HG03432 (cell line): ENCODE measurements around the gene FOS.
A peak's percentile ranks its signal among the peaks of the same experiment; 100 is the strongest.
"Not testable (repeated sequence)": the region's sequence is repeated elsewhere in the genome, so short reads cannot be mapped to it uniquely, and the experiment has no call there.

Experiments
- ATAC-seq: cut with Tn5 transposase; IDR thresholded peaks from one replicate; pipeline ENCODE4 v1.9.1; 2021; ENCODE audit warnings: mild to moderate bottlenecking, moderate library complexity; ENCODE audit not compliant: unreplicated experiment

Gene FOS

GRCh38 chr14:75278422-75279152 is at the start of gene FOS:
Gene FOS, plus strand, starts transcription at chr14:75278828. Its CDS starts 155 bp downstream, at chr14:75278983.
- ATAC-seq = peak; percentile 78

- ATAC-seq = no peak
Measured at GRCh38 chr14:75229661-75230139, 48.9 kb upstream of the FOS start.

- ATAC-seq = peak; percentile 74
Measured at GRCh38 chr14:75230140-75230792, 48.4 kb upstream of the FOS start.

- no peak for ATAC-seq
Measured at GRCh38 chr14:75231320-75231719, 47.3 kb upstream of the FOS start.

GRCh38 chr14:75232191-75232590 is 46.4 kb upstream of the FOS start:
- ATAC-seq = no peak

GRCh38 chr14:75232597-75232996 is 46.0 kb upstream of the FOS start:
- no peak for ATAC-seq

- ATAC-seq = no peak
Measured at GRCh38 chr14:75234173-75235115, 44.2 kb upstream of the FOS start.

- ATAC-seq = not testable (repeated sequence)
Measured at GRCh38 chr14:75235198-75235597, 43.4 kb upstream of the FOS start.

- ATAC-seq = no peak
Measured at GRCh38 chr14:75236467-75236866, 42.2 kb upstream of the FOS start.

- no peak for ATAC-seq
Measured at GRCh38 chr14:75236901-75237419, 41.7 kb upstream of the FOS start.

GRCh38 chr14:75238756-75239455 is 39.7 kb upstream of the FOS start:
- ATAC-seq = no peak

GRCh38 chr14:75240781-75241180 is 37.8 kb upstream of the FOS start:
- no peak for ATAC-seq

GRCh38 chr14:75242546-75243273 is 35.9 kb upstream of the FOS start:
- ATAC-seq = no peak

- ATAC-seq = no peak
Measured at GRCh38 chr14:75244121-75244520, 34.5 kb upstream of the FOS start.

GRCh38 chr14:75246546-75247285 is 31.9 kb upstream of the FOS start:
- no peak for ATAC-seq

GRCh38 chr14:75247286-75247922 is 31.2 kb upstream of the FOS start:
- ATAC-seq = no peak

- ATAC-seq = no peak
Measured at GRCh38 chr14:75247939-75248338, 30.7 kb upstream of the FOS start.

GRCh38 chr14:75249251-75249957 is 29.2 kb upstream of the FOS start:
- peak; percentile 81 for ATAC-seq
